Astrocyte of the spinal cord (primary cell): ENCODE measurements around the gene ZNF326.
A peak's percentile ranks its signal among the peaks of the same experiment; 100 is the strongest.
"Not testable (repeated sequence)": the region's sequence is repeated elsewhere in the genome, so short reads cannot be mapped to it uniquely, and the experiment has no call there.

Experiments
- DNase-seq: peaks from one replicate; pipeline ENCODE4 v3.0.0; 2011; ENCODE audit warnings: low read depth, low spot score
- H3K4me3 ChIP-seq: 2 replicates; pipeline ENCODE4 v1.5.1; 2011; ENCODE audit warnings: low read depth, mild to moderate bottlenecking, low read length, moderate library complexity
- CTCF ChIP-seq: IDR thresholded peaks from 2 replicates; pipeline ENCODE4 v1.5.1; 2012; ENCODE audit warnings: low read depth, mild to moderate bottlenecking, low read length, inconsistent platforms
- in situ Hi-C: cut with HindIII; loops from 2 replicates; pipeline ENCODE4 v1.10.0; 2017; ENCODE audit warnings: low sequenced_read_pairs

Gene ZNF326

GRCh38 chr1:89975540-89976125 is 19.3 kb upstream of the ZNF326 start:
- in situ Hi-C loops = no loop called here
- no peak for DNase-seq
- no peak for TF ChIP-seq CTCF
- no peak overlapping the region for H3K4me3 ChIP-seq

GRCh38 chr1:89978755-89979154 is 16.2 kb upstream of the ZNF326 start:
- no peak for DNase-seq
- in situ Hi-C loops = no loop called here
- no peak for TF ChIP-seq CTCF
- no peak overlapping the region for H3K4me3 ChIP-seq

- no peak for TF ChIP-seq CTCF
- no peak overlapping the region for H3K4me3 ChIP-seq
- in situ Hi-C loops = no loop called here
- DNase-seq = no peak
These were observed 14.3 kb upstream of the ZNF326 start for GRCh38 chr1:89980605-89981004.

- in situ Hi-C loops, DNase-seq, H3K4me3 ChIP-seq: not testable (repeated sequence)
These were observed 12.1 kb upstream of the ZNF326 start for GRCh38 chr1:89982846-89983245.

- in situ Hi-C loops, DNase-seq, H3K4me3 ChIP-seq: not testable (repeated sequence)
These were observed 10.3 kb upstream of the ZNF326 start for GRCh38 chr1:89984564-89985116.

- no peak for DNase-seq
- no peak for TF ChIP-seq CTCF
- no peak overlapping the region for H3K4me3 ChIP-seq
- in situ Hi-C loops = no loop called here
These were observed 8.9 kb upstream of the ZNF326 start for GRCh38 chr1:89986020-89986419.

- in situ Hi-C loops = no loop called here
- TF ChIP-seq CTCF = peak; percentile 85
- DNase-seq = peak; percentile 80
- no peak overlapping the region for H3K4me3 ChIP-seq
These were observed 7.6 kb upstream of the ZNF326 start for GRCh38 chr1:89987159-89987819.
